Loucy (cell line): ENCODE results near the gene EDN3.

Experiments used
- CTCF ChIP-seq: fragments of 200-600 bp; sonication (generic); conservative IDR thresholded peaks from 2 replicates; pipeline ENCODE4 v1.5.1; 2014; ENCODE audit warnings: mild to moderate bottlenecking, antibody characterized with exemption, low read length
- EZH2phosphoT487 ChIP-seq: fragments of 200-600 bp; IDR thresholded peaks from 2 replicates; pipeline ENCODE4 v1.6.1; 2018; ENCODE audit warnings: antibody characterized with exemption, mild to moderate bottlenecking, moderate library complexity, borderline replicate concordance

- TF ChIP-seq EZH2phosphoT487 (no peak), CTCF (no peak)
Observed at GRCh38 chr20:59301343-59302007, 1.1 kb downstream of the EDN3 start.
